PC-3 (cell line): ENCODE measurements around the gene ADAT3.

Source experiments
- EZH2phosphoT487 ChIP-seq: fragments of 300-600 bp; sonication (generic); IDR thresholded peaks from 2 replicates; pipeline ENCODE4 v1.6.1; 2018; ENCODE audit warnings: mild to moderate bottlenecking, antibody characterized with exemption, low read length, borderline replicate concordance
- TF ChIP-seq, protein P1 (sequence below): fragments of 300-600 bp; sonication (generic); conservative IDR thresholded peaks from 2 replicates; pipeline ENCODE4 v1.5.1; 2017; ENCODE audit warnings: antibody characterized with exemption, low read depth, mild to moderate bottlenecking, low read length

DNA sequence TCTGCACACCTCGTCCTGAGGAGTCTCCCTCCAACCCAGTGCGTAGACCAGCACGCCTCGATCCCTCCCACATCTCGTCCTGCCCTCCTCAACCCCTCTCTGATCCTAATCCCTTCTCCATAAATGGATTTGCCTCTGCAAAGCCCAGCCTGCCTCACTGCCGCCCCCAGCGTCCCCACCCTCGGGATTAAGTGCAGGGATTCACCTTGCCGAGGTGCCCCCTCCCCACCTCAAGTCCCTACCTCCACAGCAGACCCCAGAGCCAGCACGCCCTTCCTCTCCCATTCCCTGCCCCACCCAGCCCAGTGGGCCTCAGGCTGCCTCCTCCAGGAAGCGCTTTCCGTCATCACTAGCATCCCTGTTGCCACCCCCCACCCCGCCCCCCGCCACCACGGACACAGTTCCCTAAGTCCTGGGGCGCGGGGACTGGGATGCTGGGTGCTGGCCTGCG lies 45.8 kb upstream of the ADAT3 start:
- TF ChIP-seq, protein P1, sequence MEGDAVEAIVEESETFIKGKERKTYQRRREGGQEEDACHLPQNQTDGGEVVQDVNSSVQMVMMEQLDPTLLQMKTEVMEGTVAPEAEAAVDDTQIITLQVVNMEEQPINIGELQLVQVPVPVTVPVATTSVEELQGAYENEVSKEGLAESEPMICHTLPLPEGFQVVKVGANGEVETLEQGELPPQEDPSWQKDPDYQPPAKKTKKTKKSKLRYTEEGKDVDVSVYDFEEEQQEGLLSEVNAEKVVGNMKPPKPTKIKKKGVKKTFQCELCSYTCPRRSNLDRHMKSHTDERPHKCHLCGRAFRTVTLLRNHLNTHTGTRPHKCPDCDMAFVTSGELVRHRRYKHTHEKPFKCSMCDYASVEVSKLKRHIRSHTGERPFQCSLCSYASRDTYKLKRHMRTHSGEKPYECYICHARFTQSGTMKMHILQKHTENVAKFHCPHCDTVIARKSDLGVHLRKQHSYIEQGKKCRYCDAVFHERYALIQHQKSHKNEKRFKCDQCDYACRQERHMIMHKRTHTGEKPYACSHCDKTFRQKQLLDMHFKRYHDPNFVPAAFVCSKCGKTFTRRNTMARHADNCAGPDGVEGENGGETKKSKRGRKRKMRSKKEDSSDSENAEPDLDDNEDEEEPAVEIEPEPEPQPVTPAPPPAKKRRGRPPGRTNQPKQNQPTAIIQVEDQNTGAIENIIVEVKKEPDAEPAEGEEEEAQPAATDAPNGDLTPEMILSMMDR, result no peak
- TF ChIP-seq EZH2phosphoT487, result no peak
